Measurements from ENCODE around the gene CNTNAP2.

Gene CNTNAP2

DNA sequence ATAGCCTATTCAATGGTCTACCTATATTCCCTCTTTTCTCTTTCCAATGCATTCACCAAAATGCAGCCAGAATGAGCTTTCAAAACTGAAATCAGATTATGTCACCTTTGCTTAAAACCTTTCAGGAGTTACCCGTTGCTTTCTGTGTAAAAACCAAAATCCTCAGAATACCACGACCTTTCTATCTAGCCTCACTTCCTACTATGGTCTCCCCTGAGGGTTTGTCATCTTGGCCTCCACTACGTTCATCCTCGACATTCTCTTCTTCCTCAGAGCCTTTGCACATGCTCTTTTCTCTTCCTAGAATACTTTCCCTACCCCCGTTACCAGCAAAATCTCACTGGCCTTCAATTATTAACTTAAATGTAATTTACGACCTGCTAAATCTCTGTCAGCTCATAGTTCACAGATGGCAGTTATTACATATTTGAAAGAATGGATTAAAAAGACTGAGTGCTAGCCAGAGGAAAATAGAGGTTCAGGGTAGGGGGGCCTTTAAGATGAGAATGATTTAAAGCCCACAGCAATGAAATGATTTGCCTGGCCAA lies 2093.1 kb downstream of the CNTNAP2 start:
- CTCF ChIA-PET, result interaction anchor here (1.2 kb wide), 1 partner anchor 758 kb away, joined by 5 read pairs; no protein-coding TSS in a partner anchor
- TF ChIP-seq SUZ12 (IDR thresholded peaks at IDR 0.05) (no peak), TARDBP (IDR thresholded peaks at IDR 0.05) (no peak), L3MBTL2 (conservative IDR thresholded peaks at IDR 0.05) (no peak), PKNOX1 (IDR thresholded peaks at IDR 0.05) (no peak), ELF4 (IDR thresholded peaks at IDR 0.05) (no peak), BHLHE40 (IDR thresholded peaks at IDR 0.05; ENCODE audit: borderline replicate concordance) (no peak), NFRKB (IDR thresholded peaks at IDR 0.05) (no peak), FOXM1 (IDR thresholded peaks at IDR 0.05; ENCODE audit: borderline replicate concordance) (no peak), HDGF (IDR thresholded peaks at IDR 0.05; ENCODE audit: borderline replicate concordance) (no peak), FOXA1 (IDR thresholded peaks at IDR 0.05) (no peak), ARNT (IDR thresholded peaks at IDR 0.05) (no peak), SP1 (IDR thresholded peaks at IDR 0.05) (no peak), FOXK2 (IDR thresholded peaks at IDR 0.05) (no peak)
- POLR2A ChIA-PET, result no interaction called here
- no peak for DNase-seq (ENCODE audit: extremely low spot score)

- no peak for DNase-seq (ENCODE audit: extremely low spot score)
- POLR2A ChIA-PET, result no interaction called here
- no peak for TF ChIP-seq LEF1 (IDR thresholded peaks at IDR 0.05; ENCODE audit: borderline replicate concordance)
- TF ChIP-seq SP1 (IDR thresholded peaks at IDR 0.05), result no peak
- TF ChIP-seq CTBP1 (IDR thresholded peaks at IDR 0.05; ENCODE audit: borderline replicate concordance), result no peak
- TF ChIP-seq FOXM1 (IDR thresholded peaks at IDR 0.05; ENCODE audit: borderline replicate concordance), result no peak
- TF ChIP-seq FOXK2 (IDR thresholded peaks at IDR 0.05), result no peak
- no peak for TF ChIP-seq L3MBTL2 (conservative IDR thresholded peaks at IDR 0.05)
- no peak for TF ChIP-seq ZNF384 (IDR thresholded peaks at IDR 0.05)
- no peak for TF ChIP-seq FOXA1 (IDR thresholded peaks at IDR 0.05)
- no peak for TF ChIP-seq HDGF (IDR thresholded peaks at IDR 0.05; ENCODE audit: borderline replicate concordance)
- no peak for TF ChIP-seq SUZ12 (IDR thresholded peaks at IDR 0.05)
- TF ChIP-seq NFRKB (IDR thresholded peaks at IDR 0.05), result no peak
- no peak for TF ChIP-seq BHLHE40 (IDR thresholded peaks at IDR 0.05; ENCODE audit: borderline replicate concordance)
- no peak for TF ChIP-seq ELF4 (IDR thresholded peaks at IDR 0.05)
- TF ChIP-seq TARDBP (IDR thresholded peaks at IDR 0.05), result no peak
- CTCF ChIA-PET, result interaction anchor here (1.5 kb wide), 1 partner anchor 32 kb away, joined by 4 read pairs; no protein-coding TSS in a partner anchor
Measured at GRCh38 chr7:148210804-148211325, 2094.3 kb downstream of the CNTNAP2 start.

DNA sequence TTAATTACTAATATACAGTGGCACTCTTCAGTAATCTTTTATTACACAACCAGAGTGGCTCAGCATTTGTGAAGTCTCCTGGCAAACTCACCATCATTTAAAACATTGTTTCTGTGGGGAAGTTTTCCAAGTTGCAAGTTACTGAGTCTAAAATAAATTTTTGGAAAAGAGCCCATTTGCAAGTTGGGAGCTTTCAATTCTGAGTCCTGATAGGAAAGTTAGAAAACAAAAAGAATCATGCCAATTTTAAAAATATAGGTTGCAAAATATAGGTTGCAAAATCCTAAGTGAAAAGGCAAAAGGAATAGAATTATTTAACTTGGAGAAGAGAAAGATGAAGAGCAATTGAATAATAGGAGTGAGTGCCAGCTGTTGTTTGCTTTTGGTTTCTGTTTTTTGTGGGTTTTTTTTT lies 2095.1 kb downstream of the CNTNAP2 start:
- POLR2A ChIA-PET, result no interaction called here
- no peak for DNase-seq (ENCODE audit: extremely low spot score)
- TF ChIP-seq SP1 (IDR thresholded peaks at IDR 0.05) (no peak), FOXA1 (IDR thresholded peaks at IDR 0.05) (no peak), ARNT (IDR thresholded peaks at IDR 0.05) (no peak)
- CTCF ChIA-PET, result interaction anchor here (1.5 kb wide), 1 partner anchor 31 kb away, joined by 4 read pairs; no protein-coding TSS in a partner anchor

DNA sequence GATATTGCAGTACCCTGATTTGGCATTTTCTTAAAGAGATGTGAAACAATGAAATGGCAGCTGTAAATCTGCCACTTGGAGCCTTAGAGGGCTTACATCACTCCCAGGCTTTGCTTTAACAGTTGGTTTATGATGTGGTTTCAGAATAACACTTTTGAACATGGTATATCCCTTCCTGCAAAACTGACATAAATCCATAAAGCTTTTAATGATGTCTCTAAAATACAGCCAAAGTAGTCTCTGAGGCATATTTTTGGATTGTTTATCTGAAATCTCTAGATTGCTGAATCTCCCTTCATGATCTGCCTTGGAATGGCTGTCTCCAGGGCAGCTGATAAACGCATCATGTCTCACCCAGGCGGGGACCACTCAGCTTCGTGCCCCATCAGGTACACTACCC lies 2096.1 kb downstream of the CNTNAP2 start:
- POLR2A ChIA-PET, result no interaction called here
- CTCF ChIA-PET, result no interaction called here
- no peak for TF ChIP-seq SP1 (IDR thresholded peaks at IDR 0.05)
- no peak for TF ChIP-seq ARNT (IDR thresholded peaks at IDR 0.05)
- no peak for TF ChIP-seq LEF1 (IDR thresholded peaks at IDR 0.05; ENCODE audit: borderline replicate concordance)
- TF ChIP-seq L3MBTL2 (conservative IDR thresholded peaks at IDR 0.05), result no peak
- TF ChIP-seq FOXA1 (IDR thresholded peaks at IDR 0.05), result no peak
- TF ChIP-seq FOXK2 (IDR thresholded peaks at IDR 0.05), result no peak
- TF ChIP-seq TARDBP (IDR thresholded peaks at IDR 0.05), result no peak
- no peak for TF ChIP-seq PKNOX1 (IDR thresholded peaks at IDR 0.05)
- no peak for TF ChIP-seq NFRKB (IDR thresholded peaks at IDR 0.05)
- no peak for TF ChIP-seq FOXM1 (IDR thresholded peaks at IDR 0.05; ENCODE audit: borderline replicate concordance)
- TF ChIP-seq ZNF384 (IDR thresholded peaks at IDR 0.05), result no peak
- no peak for TF ChIP-seq BHLHE40 (IDR thresholded peaks at IDR 0.05; ENCODE audit: borderline replicate concordance)
- TF ChIP-seq HDGF (IDR thresholded peaks at IDR 0.05; ENCODE audit: borderline replicate concordance), result no peak
- TF ChIP-seq CTBP1 (IDR thresholded peaks at IDR 0.05; ENCODE audit: borderline replicate concordance), result no peak
- no peak for TF ChIP-seq ELF4 (IDR thresholded peaks at IDR 0.05)
- no peak for TF ChIP-seq SUZ12 (IDR thresholded peaks at IDR 0.05)
- no peak for DNase-seq (ENCODE audit: extremely low spot score)

GRCh38 chr7:148214101-148214500 lies 2097.5 kb downstream of the CNTNAP2 start:
- DNase-seq (ENCODE audit: extremely low spot score), result no peak
- ChIA-PET CTCF (interaction anchor here (0.9 kb wide), 1 partner anchor 51 kb away, joined by 3 read pairs; no protein-coding TSS in a partner anchor), POLR2A (no interaction called here)
- no peak for TF ChIP-seq PKNOX1 (IDR thresholded peaks at IDR 0.05)
- TF ChIP-seq FOXA1 (IDR thresholded peaks at IDR 0.05), result no peak
- TF ChIP-seq LEF1 (IDR thresholded peaks at IDR 0.05; ENCODE audit: borderline replicate concordance), result no peak
- TF ChIP-seq HDGF (IDR thresholded peaks at IDR 0.05; ENCODE audit: borderline replicate concordance), result no peak

- no peak for TF ChIP-seq LEF1 (IDR thresholded peaks at IDR 0.05; ENCODE audit: borderline replicate concordance)
- TF ChIP-seq SUZ12 (IDR thresholded peaks at IDR 0.05), result no peak
- TF ChIP-seq ARNT (IDR thresholded peaks at IDR 0.05), result no peak
- no peak for TF ChIP-seq BHLHE40 (IDR thresholded peaks at IDR 0.05; ENCODE audit: borderline replicate concordance)
Measured at GRCh38 chr7:148218603-148219002, 2102.0 kb downstream of the CNTNAP2 start.

More at GRCh38 chr7:148218603-148219002, 2102.0 kb downstream of the CNTNAP2 start:
- ChIA-PET POLR2A (no interaction called here), CTCF (no interaction called here)
- DNase-seq (ENCODE audit: extremely low spot score), result no peak
